Fibroblast of skin of back (primary cell): ENCODE results near the gene RGS7BP.

Experiments used
- DNase-seq: peaks from one replicate; pipeline ENCODE4 v3.0.0-alpha.2; 2013

RGS7BP gene

GRCh38 chr5:64566310-64566916 is 60.6 kb downstream of the RGS7BP start:
- no peak for DNase-seq

GRCh38 chr5:64569858-64570257 is 64.0 kb downstream of the RGS7BP start:
- DNase-seq, result no peak

- no peak for DNase-seq
These were observed 64.7 kb downstream of the RGS7BP start for GRCh38 chr5:64570395-64570996.

DNA sequence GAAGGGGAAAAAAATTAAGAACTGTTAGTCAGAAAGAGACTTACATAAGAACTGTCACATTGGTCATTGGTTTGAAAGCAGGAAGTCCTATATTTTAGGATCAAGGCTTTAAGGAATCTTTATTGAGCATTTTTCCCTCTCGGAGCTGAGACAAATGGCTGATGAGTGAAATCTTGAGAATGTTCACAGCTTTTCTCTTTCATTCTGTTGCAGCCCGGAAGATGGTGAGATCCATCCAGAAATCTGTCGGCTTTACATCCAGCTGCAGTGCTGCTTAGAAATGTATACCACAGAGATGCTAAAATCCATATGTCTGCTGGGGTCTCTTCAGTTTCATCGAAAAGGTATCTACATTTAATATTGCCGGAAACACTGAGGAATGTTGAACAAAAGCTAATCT is 69.7 kb downstream of the RGS7BP start:
- no peak for DNase-seq

DNA sequence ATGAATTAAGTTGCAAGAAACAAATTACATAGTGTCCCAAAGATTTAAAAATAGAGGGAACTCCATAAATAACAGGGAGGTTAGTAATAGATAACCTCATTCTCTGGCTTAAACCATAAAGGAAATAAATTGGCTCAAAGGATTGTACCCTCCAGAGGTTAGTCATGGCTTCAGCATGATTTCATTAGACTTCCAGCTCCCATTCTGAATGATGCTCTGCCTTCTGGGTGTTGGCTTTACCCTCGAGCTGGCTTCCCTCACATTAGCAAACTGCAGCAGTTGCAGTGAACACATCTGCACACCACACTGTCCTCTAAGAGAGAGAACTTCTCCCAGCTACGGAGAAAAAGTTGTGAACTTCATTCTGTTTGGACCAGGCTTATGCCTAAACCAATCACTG is 70.4 kb downstream of the RGS7BP start:
- peak; percentile 19 for DNase-seq

DNA sequence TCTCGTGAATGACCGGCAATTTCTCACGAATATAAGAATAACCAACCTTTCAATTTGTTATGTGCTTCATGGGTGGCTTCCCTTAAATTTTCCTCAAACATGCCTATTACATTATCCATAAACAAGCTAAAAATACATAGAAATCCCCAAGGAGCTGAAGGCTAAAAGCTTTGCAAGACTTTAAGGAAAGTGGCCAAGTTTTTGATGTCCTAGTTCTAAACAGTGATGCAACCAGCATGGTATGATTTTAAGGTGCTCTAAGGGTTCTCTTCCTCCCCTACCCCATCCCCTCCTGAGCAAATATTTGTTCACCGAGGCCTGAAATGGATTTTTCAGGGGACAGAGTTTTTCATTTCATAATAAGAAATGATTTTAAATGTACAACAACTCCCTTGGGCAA is 79.8 kb downstream of the RGS7BP start:
- DNase-seq, result no peak

DNA sequence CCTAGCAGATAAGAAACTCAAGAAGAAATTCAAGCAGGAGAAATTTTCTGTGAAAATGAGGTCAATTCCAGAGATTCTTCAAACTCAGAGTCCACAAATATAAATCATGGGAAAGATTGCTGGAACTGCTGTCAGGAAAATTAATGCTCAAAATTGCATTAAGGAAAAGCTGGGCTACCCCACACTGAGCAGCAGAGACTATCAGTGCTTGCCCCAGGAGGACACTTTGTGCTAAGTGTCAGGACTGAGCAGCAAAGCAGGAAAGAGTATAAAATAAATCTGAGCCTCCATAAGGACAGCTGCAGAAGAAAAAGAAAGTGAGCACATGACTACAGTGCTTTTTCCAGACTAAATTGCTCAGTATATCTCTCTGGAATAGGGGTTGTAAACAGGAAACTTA is 81.6 kb downstream of the RGS7BP start:
- DNase-seq, result no peak

DNA sequence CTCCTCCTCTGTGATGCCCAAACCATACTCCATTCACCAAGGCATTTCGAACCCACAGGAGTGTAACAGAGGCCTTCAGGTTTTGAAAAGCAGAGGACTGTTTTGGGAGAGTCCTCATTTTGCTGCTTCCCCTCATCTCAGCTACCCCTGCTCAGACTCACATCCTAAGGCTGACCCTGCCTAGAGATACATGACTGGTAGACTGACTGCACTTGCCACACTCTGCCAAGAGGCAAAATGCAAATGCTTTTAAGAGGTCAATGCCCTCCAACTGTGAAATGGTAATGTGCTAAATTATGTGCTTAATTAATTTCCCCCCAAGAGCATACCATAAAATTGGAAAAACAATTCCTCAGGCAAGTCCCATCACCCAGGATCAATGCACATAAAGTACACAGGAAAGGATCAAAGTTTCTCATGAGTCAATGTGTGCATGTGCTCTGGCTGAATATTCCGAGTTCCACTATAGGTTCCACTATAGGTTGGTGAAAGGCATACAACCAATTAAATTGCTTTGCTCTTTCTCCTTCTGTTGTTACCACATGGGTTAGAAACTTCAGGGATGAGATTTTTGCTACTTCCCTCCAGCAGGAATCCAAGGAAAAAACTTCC is 87.0 kb downstream of the RGS7BP start:
- no peak for DNase-seq

DNA sequence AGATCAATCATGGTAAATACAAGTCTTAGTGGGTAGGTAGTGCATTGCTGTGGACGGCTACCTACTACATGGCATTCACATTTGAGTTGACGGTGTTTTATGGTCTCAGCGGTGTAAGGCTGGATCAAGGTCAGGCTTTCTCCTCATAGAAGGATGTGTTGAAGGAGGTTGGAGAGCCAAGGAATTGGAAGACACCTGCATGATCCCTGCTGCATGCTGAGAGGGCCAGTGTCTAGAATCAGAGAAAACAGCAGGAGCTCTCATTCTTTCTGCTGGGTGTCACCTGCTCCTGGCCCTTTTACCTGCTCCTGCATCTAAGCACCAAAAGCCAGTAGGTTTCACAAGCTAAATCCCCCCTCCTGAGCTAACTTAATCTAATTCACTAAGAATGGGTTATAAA is 88.2 kb downstream of the RGS7BP start:
- no peak for DNase-seq

DNA sequence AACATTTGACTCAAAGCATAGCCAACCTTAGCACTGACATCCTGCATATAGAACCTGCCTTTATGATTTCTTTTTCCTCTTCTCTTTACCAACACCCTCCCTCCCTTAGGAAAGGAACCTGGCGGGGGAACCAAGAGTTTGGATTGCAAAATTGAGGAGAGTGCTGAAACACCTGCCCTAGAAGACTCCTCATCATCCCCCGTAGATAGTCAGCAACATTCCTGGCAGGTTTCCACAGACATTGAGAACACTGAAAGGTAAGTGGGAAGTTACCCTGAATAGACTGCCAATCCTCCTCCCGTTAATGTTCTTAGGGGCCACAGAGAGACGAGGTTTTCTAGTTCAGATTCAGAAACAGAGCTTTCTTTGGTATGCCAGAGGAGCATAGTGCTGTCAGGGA is 88.8 kb downstream of the RGS7BP start:
- DNase-seq, result no peak

- no peak for DNase-seq
These were observed 89.4 kb downstream of the RGS7BP start for GRCh38 chr5:64595031-64595855.

GRCh38 chr5:64599226-64599625 is 93.4 kb downstream of the RGS7BP start:
- DNase-seq, result no peak

DNA sequence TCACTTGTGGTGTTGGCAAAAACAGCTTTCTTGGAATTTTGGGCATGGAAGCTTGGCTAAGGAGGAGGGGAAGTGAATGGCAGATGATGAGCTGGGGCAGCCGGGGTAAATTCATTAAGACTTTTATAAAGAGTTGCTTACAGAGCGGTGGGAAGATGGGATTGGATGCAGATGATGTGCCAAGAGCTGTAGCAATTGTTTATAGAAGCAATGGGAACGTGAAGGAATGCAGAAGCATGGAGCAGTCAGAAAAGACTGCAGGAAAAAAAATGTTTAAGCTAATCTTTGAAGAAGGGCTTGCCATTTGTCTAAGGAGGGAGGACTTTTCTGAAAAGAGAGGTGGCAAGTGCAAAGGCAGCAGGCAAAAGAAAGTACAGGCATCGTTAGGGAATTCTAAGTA is 97.9 kb downstream of the RGS7BP start:
- no peak for DNase-seq

DNA sequence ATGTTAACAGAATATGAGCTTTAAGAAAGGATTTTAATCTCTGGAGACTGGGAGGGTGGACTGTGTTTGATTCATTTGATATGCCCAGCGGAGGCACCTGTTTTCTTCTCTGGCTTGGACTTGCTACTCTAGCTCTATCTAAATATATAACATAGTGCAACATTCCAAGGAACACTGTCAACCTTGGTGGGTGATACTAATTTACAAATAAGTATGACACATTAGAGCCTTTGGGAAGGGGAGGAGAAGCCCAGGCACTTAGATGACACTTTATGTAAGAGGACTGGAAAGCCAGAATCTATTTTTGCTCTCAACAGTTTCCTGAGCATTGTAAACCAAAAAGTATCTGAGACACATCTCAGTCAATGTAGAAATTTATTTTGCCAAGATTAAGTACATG is 101.1 kb downstream of the RGS7BP start:
- no peak for DNase-seq

DNA sequence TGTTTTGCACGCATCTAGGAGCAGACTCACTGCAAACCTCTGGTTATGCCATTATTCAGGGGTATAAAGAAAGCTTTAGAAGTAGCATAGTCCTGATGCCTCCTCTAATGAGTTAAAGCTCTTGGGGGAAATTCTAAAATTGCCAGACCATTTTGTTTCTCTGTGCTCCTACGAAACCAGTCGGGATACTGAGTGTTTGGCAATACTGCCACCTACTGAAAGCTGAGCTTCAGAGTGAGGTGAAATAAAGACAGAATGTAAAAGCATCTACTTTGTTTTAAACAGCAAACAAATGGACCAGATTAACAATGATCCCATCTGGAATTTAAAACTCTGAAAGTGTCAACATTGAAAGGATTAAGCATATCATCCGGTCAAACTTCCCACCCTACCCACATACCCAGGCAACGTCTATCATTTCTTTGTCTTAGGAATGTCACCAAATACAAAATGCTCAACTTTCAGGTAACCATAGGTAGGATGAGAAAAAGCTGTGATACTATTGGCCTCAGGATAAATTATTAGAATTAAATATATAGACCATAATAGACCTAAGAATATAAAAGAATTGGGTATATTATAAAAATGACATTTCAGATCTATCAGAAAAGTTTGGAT is 106.6 kb downstream of the RGS7BP start:
- DNase-seq, result peak; percentile 61

DNA sequence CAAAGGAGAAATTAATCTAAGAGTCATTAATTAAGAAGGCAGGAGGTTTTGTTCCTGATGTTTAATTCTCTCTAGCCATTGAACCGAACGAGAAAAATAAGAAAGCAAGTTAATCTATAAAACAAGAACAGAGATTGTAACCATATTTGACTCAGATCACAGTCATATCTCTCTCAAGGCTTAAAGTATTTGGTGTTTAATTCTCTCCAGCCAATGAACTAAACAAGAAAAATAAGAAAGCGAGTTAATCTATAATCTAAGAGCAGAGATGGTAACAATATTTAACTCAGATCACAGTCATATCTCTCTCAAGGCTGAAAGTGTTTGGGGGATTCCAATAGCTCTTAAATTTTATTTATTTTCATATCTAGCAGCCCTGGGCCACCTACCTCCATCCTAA is 110.1 kb downstream of the RGS7BP start:
- DNase-seq, result no peak

GRCh38 chr5:64619609-64620008 is 113.8 kb downstream of the RGS7BP start:
- DNase-seq, result no peak

- no peak for DNase-seq
These were observed 117.2 kb downstream of the RGS7BP start for GRCh38 chr5:64622991-64623390.

DNA sequence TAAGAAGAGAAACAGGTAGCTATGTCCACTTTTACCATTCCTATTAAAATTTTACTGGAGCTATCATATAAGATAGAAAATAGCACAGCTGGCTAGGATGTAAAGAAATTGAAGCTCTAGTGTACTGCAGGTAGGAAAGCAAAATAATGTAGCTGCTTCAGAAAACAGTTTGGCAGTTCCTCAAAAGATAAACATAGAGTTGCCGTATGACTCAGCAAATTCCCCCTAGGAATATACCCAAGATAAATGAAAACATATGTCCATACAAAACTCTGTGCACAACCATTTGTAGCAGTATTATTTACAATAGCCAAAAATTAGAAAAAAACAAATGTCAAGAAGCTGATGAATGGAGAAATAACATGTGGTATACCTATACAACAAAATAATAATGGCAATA is 119.9 kb downstream of the RGS7BP start:
- peak; percentile 56 for DNase-seq

GRCh38 chr5:64628901-64629300 is 123.1 kb downstream of the RGS7BP start:
- no peak for DNase-seq

- DNase-seq, result no peak
These were observed 124.0 kb downstream of the RGS7BP start for GRCh38 chr5:64629841-64630240.

DNA sequence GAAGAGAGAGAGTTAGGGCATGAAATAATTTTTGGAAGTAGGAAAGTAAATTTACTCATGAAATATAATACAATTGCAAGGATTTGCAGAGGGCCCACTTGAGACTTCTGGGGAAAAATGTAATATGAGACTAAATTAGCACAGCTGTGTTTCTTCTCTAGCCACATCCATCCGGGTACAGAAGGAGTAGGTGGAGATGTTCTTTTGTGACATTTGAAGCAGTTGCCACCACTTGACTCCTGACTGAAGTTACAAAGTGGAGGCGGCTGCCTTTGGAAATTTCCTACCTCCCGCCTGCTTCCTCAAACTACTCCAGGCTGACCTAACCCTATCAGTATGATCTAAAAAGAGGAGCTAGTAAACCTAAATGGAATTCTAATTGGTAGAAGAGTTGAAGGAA is 126.4 kb downstream of the RGS7BP start:
- DNase-seq, result no peak
